Fibroblast of lung (primary cell): ENCODE measurements around the gene CRABP1. TPM values are rescaled to one million over a fixed set of nuclear protein-coding genes. Genes with fewer than 3 reads are reported as not detected.

Experiments used
- DNase-seq, 2 donors: peaks; one replicate each; pipeline versions ENCODE4 v3.0.0 to v3.0.0-alpha.2; 2010; ENCODE audit warnings: low read depth in 2 of 2
- H2AFZ ChIP-seq: 2 replicates; pipeline ENCODE4 v1.5.1; 2012; ENCODE audit warnings: low read length, control low read depth, inconsistent platforms
- H3K27ac ChIP-seq: 2 replicates; pipeline ENCODE4 v1.5.1; 2011; ENCODE audit warnings: low read length, control low read depth; ENCODE audit not compliant: insufficient read depth
- H3K27me3 ChIP-seq: 2 replicates; pipeline ENCODE4 v1.5.1; 2011; ENCODE audit warnings: mild to moderate bottlenecking, low read length; ENCODE audit not compliant: control insufficient read depth, insufficient read depth
- H3K36me3 ChIP-seq: 2 replicates; pipeline ENCODE4 v1.5.1; 2011; ENCODE audit warnings: low read length; ENCODE audit not compliant: control insufficient read depth, insufficient read depth
- H3K4me1 ChIP-seq: 2 replicates; pipeline ENCODE4 v1.5.1; 2011; ENCODE audit warnings: low read length; ENCODE audit not compliant: control insufficient read depth, insufficient read depth; ENCODE audit errors: extremely low read depth
- H3K4me2 ChIP-seq: 2 replicates; pipeline ENCODE4 v1.5.1; 2011; ENCODE audit warnings: low read length, control low read depth; ENCODE audit not compliant: insufficient read depth; ENCODE audit errors: extremely low read depth
- H3K4me3 ChIP-seq, 4 experiments: fragments of 200-600 bp in 1 of 4; sonication (generic) in 1 of 4; replicated peaks in 1 of 4; 2 replicates each; pipeline ENCODE4 v1.5.1; 2011 to 2016; ENCODE audit warnings: low read length in 4 of 4, low read depth in 3 of 4, mild to moderate bottlenecking in 3 of 4, control low read depth in 2 of 4, inconsistent platforms in 1 of 4, mixed read lengths in 1 of 4; ENCODE audit not compliant: insufficient read depth in 1 of 4; ENCODE audit errors: control extremely low read depth in 1 of 4
- H3K79me2 ChIP-seq: 2 replicates; pipeline ENCODE4 v1.5.1; 2012; ENCODE audit warnings: mild to moderate bottlenecking, low read length, inconsistent platforms; ENCODE audit not compliant: control insufficient read depth, insufficient read depth
- H3K9ac ChIP-seq: 2 replicates; pipeline ENCODE4 v1.5.1; 2011; ENCODE audit warnings: mild to moderate bottlenecking, low read length, control low read depth; ENCODE audit not compliant: insufficient read depth
- H3K9me3 ChIP-seq: 2 replicates; pipeline ENCODE4 v1.5.1; 2012; ENCODE audit warnings: low read depth, low read length; ENCODE audit not compliant: control insufficient read depth, insufficient read depth
- H4K20me1 ChIP-seq: 2 replicates; pipeline ENCODE4 v1.5.1; 2011; ENCODE audit warnings: low read length; ENCODE audit not compliant: control insufficient read depth, insufficient read depth; ENCODE audit errors: extremely low read depth
- CTCF ChIP-seq, 2 donors: IDR thresholded peaks in 1 of 2; conservative IDR thresholded peaks in 1 of 2; 1 replicate in 1 of 2; 2 replicates in 1 of 2; pipeline ENCODE4 v1.5.1; 2011 to 2012; ENCODE audit warnings: low read length in 2 of 2, control low read depth in 1 of 2, inconsistent platforms in 1 of 2, low read depth in 1 of 2, mild to moderate bottlenecking in 1 of 2
- EZH2 ChIP-seq: IDR thresholded peaks from 2 replicates; pipeline ENCODE4 v1.5.1; 2012; ENCODE audit warnings: low read length, control low read depth, mild to moderate bottlenecking; ENCODE audit errors: missing control alignments
- polyA plus RNA-seq, 2 donors: library from polyadenylated mRNA; depleted of rRNA in 1 of 2; stranded (reverse) in 1 of 2; unstranded in 1 of 2; fragments of >200 nt; gene quantifications; 2 replicates each; pipeline ENCODE4 v1.2.1, GENCODE V29; 2011 to 2012; ENCODE audit warnings: missing spikeins in 1 of 2
- total RNA-seq: library from RNA; depleted of rRNA; stranded (reverse); fragments of >200 nt; gene quantifications from 2 replicates; pipeline ENCODE4 v1.2.1, GENCODE V29; 2014

Gene CRABP1
- total and polyA plus RNA-seq, 2 donors (not counting 1 experiment from before 2014, with no cell fraction given): not detected

GRCh38 chr15:78353093-78353492 lies 12.9 kb downstream of the CRABP1 start:
- DNase-seq: peak in 1 of 2 donors; percentile 15
- no peak overlapping the region for H3K4me2 ChIP-seq

GRCh38 chr15:78355177-78355576 lies 15.0 kb downstream of the CRABP1 start:
- Histone ChIP-seq H3K27me3 (no peaks in the 10 kb centered on the region), H2AFZ (no peak overlapping the region), H3K4me2 (no peak overlapping the region), H4K20me1 (no peaks in the 10 kb centered on the region), H3K27ac (no peak overlapping the region), H3K4me1 (no peaks in the 10 kb centered on the region), H3K9me3 (no peaks in the 10 kb centered on the region), H3K79me2 (no peaks in the 10 kb centered on the region), H3K36me3 (no peaks in the 10 kb centered on the region), H3K4me3 (no peak overlapping the region), H3K9ac (no peak overlapping the region)
- TF ChIP-seq CTCF (conservative IDR thresholded peaks at IDR 0.05 in 1 of 2, IDR thresholded peaks at IDR 0.05 in 1 of 2; ENCODE audit: low read depth in 1 of 2, low read length in 2 of 2) (no peak), EZH2 (no peak)
- DNase-seq: no peak

More at GRCh38 chr15:78353093-78353492, 12.9 kb downstream of the CRABP1 start:
- Histone ChIP-seq H3K9ac (no peak overlapping the region), H3K27ac (no peak overlapping the region), H3K79me2 (no peaks in the 10 kb centered on the region), H3K4me3 (no peak overlapping the region), H2AFZ (no peak overlapping the region), H3K27me3 (peaks cover 5% of the 10 kb centered on the region), H3K36me3 (no peaks in the 10 kb centered on the region), H3K4me1 (no peaks in the 10 kb centered on the region), H4K20me1 (no peaks in the 10 kb centered on the region), H3K9me3 (no peaks in the 10 kb centered on the region)
- TF ChIP-seq EZH2 (no peak), CTCF (conservative IDR thresholded peaks at IDR 0.05 in 1 of 2, IDR thresholded peaks at IDR 0.05 in 1 of 2; ENCODE audit: low read depth in 1 of 2, low read length in 2 of 2) (no peak)

- H2AFZ ChIP-seq: no peak overlapping the region
- no peaks in the 10 kb centered on the region for H3K36me3 ChIP-seq
- no peaks in the 10 kb centered on the region for H4K20me1 ChIP-seq
- DNase-seq: peak in 1 of 2 donors; percentile 6
- no peak overlapping the region for H3K9ac ChIP-seq
- TF ChIP-seq EZH2: no peak
- no peak for TF ChIP-seq CTCF (conservative IDR thresholded peaks at IDR 0.05 in 1 of 2, IDR thresholded peaks at IDR 0.05 in 1 of 2; ENCODE audit: low read depth in 1 of 2, low read length in 2 of 2)
- no peak overlapping the region for H3K4me3 ChIP-seq
- no peaks in the 10 kb centered on the region for H3K27me3 ChIP-seq
- H3K9me3 ChIP-seq: no peaks in the 10 kb centered on the region
- no peak overlapping the region for H3K4me2 ChIP-seq
- H3K27ac ChIP-seq: no peak overlapping the region
- no peaks in the 10 kb centered on the region for H3K4me1 ChIP-seq
- H3K79me2 ChIP-seq: no peaks in the 10 kb centered on the region
These were observed 18.1 kb downstream of the CRABP1 start for GRCh38 chr15:78358102-78358870.
